ENCODE measurements around the gene CDH24.

Gene CDH24

GRCh38 chr14:23033801-23034497, 23.4 kb downstream of the CDH24 start:
- no peak for TF ChIP-seq CTCF (IDR thresholded peaks at IDR 0.05; ENCODE audit: control insufficient read depth, extremely low read depth, insufficient read depth)
- H3K4me3 ChIP-seq (ENCODE audit: low read depth, low read length): peak overlapping the region; percentile 93

DNA sequence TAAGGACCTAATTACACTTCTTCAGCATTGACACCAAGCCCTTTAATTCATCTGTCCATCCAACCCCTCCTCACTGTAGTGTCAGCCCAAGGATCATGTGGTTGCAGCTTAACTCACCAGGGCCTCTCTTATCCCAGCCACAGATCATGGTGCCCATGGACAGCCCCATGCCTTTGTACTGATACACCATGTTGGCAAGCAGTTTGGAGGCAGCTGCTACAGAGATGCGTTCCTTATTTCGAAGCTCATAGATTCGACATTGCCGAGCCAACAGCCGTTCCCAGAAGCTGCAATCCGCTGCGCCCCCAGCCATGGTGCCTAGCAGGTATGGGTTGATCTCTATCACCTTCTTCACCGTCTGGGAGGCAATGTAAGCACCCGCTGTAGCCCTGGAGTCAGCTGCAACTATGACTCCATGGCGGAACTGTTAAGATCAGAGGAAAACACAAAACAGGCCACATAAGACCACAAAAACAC, 24.0 kb downstream of the CDH24 start:
- TF ChIP-seq CTCF (IDR thresholded peaks at IDR 0.05; ENCODE audit: control insufficient read depth, extremely low read depth, insufficient read depth): no peak
- DNase-seq (ENCODE audit: low read depth): no peak
- H3K4me3 ChIP-seq (ENCODE audit: low read depth, low read length): peak overlapping the region; percentile 93

More at GRCh38 chr14:23033801-23034497, 23.4 kb downstream of the CDH24 start:
- no peak for DNase-seq (ENCODE audit: low read depth)

GRCh38 chr14:23030936-23031335, 26.4 kb downstream of the CDH24 start:
- no peak for DNase-seq (ENCODE audit: low read depth)
- H3K4me3 ChIP-seq (ENCODE audit: low read depth, low read length): no peak overlapping the region
- no peak for TF ChIP-seq CTCF (IDR thresholded peaks at IDR 0.05; ENCODE audit: control insufficient read depth, extremely low read depth, insufficient read depth)

DNA sequence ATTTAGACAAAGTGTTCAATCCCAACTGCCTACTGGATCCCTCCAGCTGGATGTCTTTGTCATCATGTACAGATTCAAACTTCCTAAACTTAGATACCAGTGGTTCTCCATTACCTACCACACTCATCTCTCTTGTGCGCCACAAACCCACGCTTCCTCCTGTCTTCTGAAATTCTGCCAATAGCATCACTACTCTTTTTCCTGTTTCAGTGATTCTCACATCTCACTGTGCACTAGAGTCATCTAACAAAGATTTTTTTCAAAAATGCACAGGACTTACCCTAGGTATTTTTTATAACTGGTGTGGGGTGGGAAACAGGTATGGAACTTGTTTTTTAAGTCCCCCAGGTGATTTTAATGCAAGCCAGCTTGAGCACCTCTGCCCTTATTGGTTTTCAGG, 28.5 kb downstream of the CDH24 start:
- no peak for DNase-seq (ENCODE audit: low read depth)
- no peak overlapping the region for H3K4me3 ChIP-seq (ENCODE audit: low read depth, low read length)
- TF ChIP-seq CTCF (IDR thresholded peaks at IDR 0.05; ENCODE audit: control insufficient read depth, extremely low read depth, insufficient read depth): no peak

GRCh38 chr14:23025151-23025814, 32.0 kb downstream of the CDH24 start:
- no peak for DNase-seq (ENCODE audit: low read depth)
- TF ChIP-seq CTCF (IDR thresholded peaks at IDR 0.05; ENCODE audit: control insufficient read depth, extremely low read depth, insufficient read depth): no peak
- no peak overlapping the region for H3K4me3 ChIP-seq (ENCODE audit: low read depth, low read length)

DNA sequence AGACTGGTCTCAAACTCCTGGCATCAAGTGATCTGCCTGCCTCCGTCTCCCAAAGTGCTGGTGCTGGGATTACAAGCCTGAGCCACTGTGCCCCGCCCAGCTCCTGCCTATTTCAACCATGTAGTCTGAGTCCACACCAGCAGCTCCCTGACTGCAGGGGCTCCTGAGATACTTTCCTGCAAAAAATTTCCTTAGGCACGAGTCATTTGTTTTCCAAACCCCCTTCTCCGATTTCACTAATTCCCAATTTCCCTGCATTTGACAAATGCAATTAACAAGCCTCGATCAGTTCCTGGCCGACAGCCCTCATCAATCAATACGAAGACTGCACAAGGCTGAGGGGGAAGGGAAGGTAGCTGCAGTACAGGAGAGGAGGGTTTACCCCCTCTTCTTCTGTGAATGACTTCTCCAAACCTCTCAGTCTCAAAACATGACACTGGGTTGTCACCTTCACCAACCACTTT, 32.7 kb downstream of the CDH24 start:
- no peak for TF ChIP-seq CTCF (IDR thresholded peaks at IDR 0.05; ENCODE audit: control insufficient read depth, extremely low read depth, insufficient read depth)

More for the DNA sequence above, 32.7 kb downstream of the CDH24 start:
- H3K4me3 ChIP-seq (ENCODE audit: low read depth, low read length): no peak overlapping the region
- no peak for DNase-seq (ENCODE audit: low read depth)

Data from LNCaP clone FGC (cell line).